ENCODE data around the gene COX5A.

COX5A gene

GRCh38 chr15:74960286-74960685 lies 22.4 kb upstream of the COX5A start:
- Mint-ChIP-seq H3K27ac (peak overlapping the region in 1 of 2 donors; percentile 68), H3K27me3 (peaks cover 34 to 58% of the 10 kb centered on the region in 2 donors), H3K4me1 (ENCODE audit: low read depth in 2 of 2) (peaks cover 6 to 15% of the 10 kb centered on the region in 2 donors), H3K36me3 (ENCODE audit: insufficient read depth) (no peaks in the 10 kb centered on the region), H3K9me3 (no peaks in the 10 kb centered on the region), H3K4me3 (no peak overlapping the region)
- ATAC-seq (replicated peaks) (no peak), DNase-seq (no peak)

GRCh38 chr15:74959586-74959939 lies 21.7 kb upstream of the COX5A start:
- H3K9me3 Mint-ChIP-seq: no peaks in the 10 kb centered on the region
- DNase-seq (no peak), ATAC-seq (replicated peaks) (no peak)
- H3K36me3 Mint-ChIP-seq (ENCODE audit: insufficient read depth): no peaks in the 10 kb centered on the region
- no peak overlapping the region for H3K27ac Mint-ChIP-seq
- H3K4me3 Mint-ChIP-seq: peak overlapping the region; percentile 26 to 74
- peaks cover 34 to 58% of the 10 kb centered on the region in 2 donors for H3K27me3 Mint-ChIP-seq
- H3K4me1 Mint-ChIP-seq (ENCODE audit: low read depth in 2 of 2): peaks cover 6 to 15% of the 10 kb centered on the region in 2 donors

GRCh38 chr15:74958908-74959585 lies 21.2 kb upstream of the COX5A start:
- peaks cover 6 to 15% of the 10 kb centered on the region in 2 donors for H3K4me1 Mint-ChIP-seq (ENCODE audit: low read depth in 2 of 2)
- H3K36me3 Mint-ChIP-seq (ENCODE audit: insufficient read depth): no peaks in the 10 kb centered on the region
- no peak overlapping the region for H3K27ac Mint-ChIP-seq
- no peak for DNase-seq
- no peaks in the 10 kb centered on the region for H3K9me3 Mint-ChIP-seq
- ATAC-seq (replicated peaks): no peak
- H3K27me3 Mint-ChIP-seq: peaks cover 34 to 58% of the 10 kb centered on the region in 2 donors
- peak overlapping the region; percentile 51 to 74 for H3K4me3 Mint-ChIP-seq

- Mint-ChIP-seq H3K4me3 (peak overlapping the region; percentile 74 to 75), H3K9me3 (no peaks in the 10 kb centered on the region), H3K27ac (no peak overlapping the region), H3K4me1 (ENCODE audit: low read depth in 2 of 2) (peaks cover 6 to 15% of the 10 kb centered on the region in 2 donors), H3K36me3 (ENCODE audit: insufficient read depth) (no peaks in the 10 kb centered on the region), H3K27me3 (peaks cover 34 to 58% of the 10 kb centered on the region in 2 donors)
- ATAC-seq (replicated peaks): no peak
- no peak for DNase-seq
Measured at GRCh38 chr15:74958320-74958907, 20.5 kb upstream of the COX5A start.

- H3K27ac Mint-ChIP-seq: no peak overlapping the region
- H3K4me3 Mint-ChIP-seq: peak overlapping the region; percentile 74 to 75
- H3K9me3 Mint-ChIP-seq: no peaks in the 10 kb centered on the region
- peaks cover 34 to 51% of the 10 kb centered on the region in 2 donors for H3K27me3 Mint-ChIP-seq
- H3K4me1 Mint-ChIP-seq (ENCODE audit: low read depth in 2 of 2): peaks cover 6 to 15% of the 10 kb centered on the region in 2 donors
- no peak for DNase-seq
- ATAC-seq (replicated peaks): no peak
- H3K36me3 Mint-ChIP-seq (ENCODE audit: insufficient read depth): no peaks in the 10 kb centered on the region
Measured at GRCh38 chr15:74957476-74958035, 19.7 kb upstream of the COX5A start.

GRCh38 chr15:74956648-74957475 lies 19.0 kb upstream of the COX5A start, which contains the start of gene RPP25:
TSS of gene RPP25 (minus strand) at chr15:74956772. CDS start at chr15:74956583, 189 bp downstream.
- ATAC-seq (replicated peaks) (peak; percentile 85), DNase-seq (peak; percentile 45 to 50 (median 46))
- H3K27ac Mint-ChIP-seq: no peak within 1 kb of the TSS
- peaks cover 34 to 49% of the 10 kb centered on the region in 2 donors for H3K27me3 Mint-ChIP-seq
- no peaks in the 10 kb centered on the region for H3K36me3 Mint-ChIP-seq (ENCODE audit: insufficient read depth)
- no peaks in the 10 kb centered on the region for H3K9me3 Mint-ChIP-seq
- peaks cover 6 to 15% of the 10 kb centered on the region in 2 donors for H3K4me1 Mint-ChIP-seq (ENCODE audit: low read depth in 2 of 2)
- peak within 1 kb of the TSS; percentile 74 to 75 for H3K4me3 Mint-ChIP-seq

- DNase-seq (peak; percentile 21 to 42 (median 33)), ATAC-seq (replicated peaks) (peak; percentile 62)
- Mint-ChIP-seq H3K36me3 (ENCODE audit: insufficient read depth) (no peaks in the 10 kb centered on the region), H3K4me3 (peak overlapping the region; percentile 48 to 75), H3K27ac (no peak overlapping the region), H3K4me1 (ENCODE audit: low read depth in 2 of 2) (peaks cover 6 to 15% of the 10 kb centered on the region in 2 donors), H3K27me3 (peaks cover 28 to 41% of the 10 kb centered on the region in 2 donors), H3K9me3 (no peaks in the 10 kb centered on the region)
Measured at GRCh38 chr15:74955796-74956647, 18.1 kb upstream of the COX5A start.

GRCh38 chr15:74955017-74955416 lies 17.1 kb upstream of the COX5A start:
- Mint-ChIP-seq H3K27me3 (peaks cover 25 to 31% of the 10 kb centered on the region in 2 donors), H3K36me3 (ENCODE audit: insufficient read depth) (no peaks in the 10 kb centered on the region), H3K9me3 (no peaks in the 10 kb centered on the region), H3K4me3 (peak overlapping the region; percentile 41 to 48), H3K4me1 (ENCODE audit: low read depth in 2 of 2) (peaks cover 6 to 15% of the 10 kb centered on the region in 2 donors), H3K27ac (no peak overlapping the region)
- no peak for DNase-seq
- ATAC-seq (replicated peaks): no peak

GRCh38 chr15:74954515-74954914 lies 16.6 kb upstream of the COX5A start:
- Mint-ChIP-seq H3K9me3 (no peaks in the 10 kb centered on the region), H3K4me1 (ENCODE audit: low read depth in 2 of 2) (peaks cover 6 to 15% of the 10 kb centered on the region in 2 donors), H3K27ac (no peak overlapping the region), H3K27me3 (peaks cover 21 to 26% of the 10 kb centered on the region in 2 donors), H3K36me3 (ENCODE audit: insufficient read depth) (no peaks in the 10 kb centered on the region), H3K4me3 (peak overlapping the region in 1 of 2 donors; percentile 48)
- ATAC-seq (replicated peaks) (no peak), DNase-seq (no peak)

GRCh38 chr15:74951006-74951405 lies 13.1 kb upstream of the COX5A start:
- no peaks in the 10 kb centered on the region for H3K27me3 Mint-ChIP-seq
- H3K9me3 Mint-ChIP-seq: no peaks in the 10 kb centered on the region
- H3K4me1 Mint-ChIP-seq (ENCODE audit: low read depth in 2 of 2): peaks cover 0 to 3% of the 10 kb centered on the region in 2 donors
- no peak overlapping the region for H3K27ac Mint-ChIP-seq
- H3K4me3 Mint-ChIP-seq: no peak overlapping the region
- DNase-seq: no peak
- ATAC-seq (replicated peaks): no peak
- H3K36me3 Mint-ChIP-seq (ENCODE audit: insufficient read depth): no peaks in the 10 kb centered on the region

GRCh38 chr15:74950078-74950908 lies 12.4 kb upstream of the COX5A start:
- H3K36me3 Mint-ChIP-seq (ENCODE audit: insufficient read depth): no peaks in the 10 kb centered on the region
- DNase-seq (peak; percentile 77 to 84 (median 77)), ATAC-seq (replicated peaks) (peak; percentile 93)
- H3K27me3 Mint-ChIP-seq: no peaks in the 10 kb centered on the region
- no peaks in the 10 kb centered on the region for H3K9me3 Mint-ChIP-seq
- H3K27ac Mint-ChIP-seq: no peak overlapping the region
- no peaks in the 10 kb centered on the region for H3K4me1 Mint-ChIP-seq (ENCODE audit: low read depth in 2 of 2)
- no peak overlapping the region for H3K4me3 Mint-ChIP-seq

GRCh38 chr15:74937272-74937589 lies 642 bp downstream of the COX5A start:
- Mint-ChIP-seq H3K36me3 (ENCODE audit: insufficient read depth) (peaks cover 22% of the 10 kb centered on the region), H3K4me3 (peak overlapping the region; percentile 89 to 90), H3K27me3 (no peaks in the 10 kb centered on the region), H3K27ac (peak overlapping the region; percentile 78 to 86), H3K9me3 (no peaks in the 10 kb centered on the region), H3K4me1 (ENCODE audit: low read depth in 2 of 2) (peaks cover 18 to 28% of the 10 kb centered on the region in 2 donors)
- ATAC-seq (replicated peaks) (no peak), DNase-seq (no peak)

All from effector memory CD8-positive, alpha-beta T cell (primary cell).